H9 (cell line): ENCODE results near the gene HACD1. TPM values are rescaled to one million over a fixed set of nuclear protein-coding genes. Genes with fewer than 3 reads are reported as not detected.

ENCODE experiments used
- DNase-seq: peaks from one replicate; pipeline ENCODE4 v3.0.0-alpha.2; 2017
- H2AFZ ChIP-seq: one replicate; pipeline ENCODE4 v1.6.1; 2013; ENCODE audit warnings: mild to moderate bottlenecking, low read length, control low read depth, moderate library complexity
- H2AK5ac ChIP-seq: 2 replicates; pipeline ENCODE4 v1.6.1; 2013; ENCODE audit warnings: low read length, control low read depth, mixed read lengths; ENCODE audit not compliant: insufficient read length
- H2BK120ac ChIP-seq: one replicate; pipeline ENCODE4 v1.6.1; 2013; ENCODE audit warnings: low read depth, mild to moderate bottlenecking, low read length, control low read depth, inconsistent platforms; ENCODE audit not compliant: poor library complexity, severe bottlenecking
- H2BK12ac ChIP-seq: 2 replicates; pipeline ENCODE4 v1.6.1; 2013; ENCODE audit warnings: low read length, control low read depth, mixed read lengths, low read depth; ENCODE audit not compliant: insufficient read length
- H2BK15ac ChIP-seq: 2 replicates; pipeline ENCODE4 v1.6.1; 2013; ENCODE audit warnings: low read depth, low read length, control low read depth
- H2BK20ac ChIP-seq: one replicate; pipeline ENCODE4 v1.6.1; 2013; ENCODE audit warnings: low read depth, mild to moderate bottlenecking, low read length, control low read depth, inconsistent platforms; ENCODE audit not compliant: poor library complexity, severe bottlenecking
- H2BK5ac ChIP-seq: 2 replicates; pipeline ENCODE4 v1.6.1; 2013; ENCODE audit warnings: low read length, control low read depth, mixed read lengths; ENCODE audit not compliant: insufficient read length
- H3K14ac ChIP-seq: 2 replicates; pipeline ENCODE4 v1.6.1; 2013; ENCODE audit warnings: low read length, control low read depth; ENCODE audit not compliant: insufficient read depth
- H3K18ac ChIP-seq: 2 replicates; pipeline ENCODE4 v1.6.1; 2013; ENCODE audit warnings: low read depth, mild to moderate bottlenecking, mixed read lengths, low read length, control low read depth; ENCODE audit not compliant: insufficient read length
- H3K23ac ChIP-seq: 2 replicates; pipeline ENCODE4 v1.6.1; 2013; ENCODE audit warnings: low read length, control low read depth, mixed read lengths, low read depth; ENCODE audit not compliant: insufficient read length
- H3K23me2 ChIP-seq: 2 replicates; pipeline ENCODE4 v1.6.1; 2013; ENCODE audit warnings: low read depth, mild to moderate bottlenecking, mixed read lengths, low read length, control low read depth; ENCODE audit not compliant: insufficient read length, poor library complexity, severe bottlenecking
- H3K27ac ChIP-seq: 2 replicates; pipeline ENCODE4 v1.5.1; 2013; ENCODE audit warnings: low read length, control low read depth, mixed read lengths, low read depth; ENCODE audit not compliant: insufficient read length
- H3K27me3 ChIP-seq: 2 replicates; pipeline ENCODE4 v1.6.1; 2013; ENCODE audit warnings: low read length, control low read depth, inconsistent platforms; ENCODE audit not compliant: insufficient read depth
- H3K4ac ChIP-seq: 2 replicates; pipeline ENCODE4 v1.6.1; 2013; ENCODE audit warnings: low read depth, mild to moderate bottlenecking, control low read depth, inconsistent platforms, low read length, moderate library complexity
- H3K4me1 ChIP-seq: 2 replicates; pipeline ENCODE4 v1.6.1; 2013; ENCODE audit warnings: low read length, control low read depth, inconsistent platforms; ENCODE audit not compliant: insufficient read depth
- H3K4me2 ChIP-seq: 2 replicates; pipeline ENCODE4 v1.6.1; 2013; ENCODE audit warnings: low read length, control low read depth, mixed read lengths; ENCODE audit not compliant: insufficient read length, insufficient read depth
- H3K56ac ChIP-seq: 2 replicates; pipeline ENCODE4 v1.6.1; 2013; ENCODE audit warnings: low read depth, mild to moderate bottlenecking, mixed read lengths, low read length, control low read depth; ENCODE audit not compliant: insufficient read length
- H3K79me1 ChIP-seq: 2 replicates; pipeline ENCODE4 v1.6.1; 2013; ENCODE audit warnings: low read depth, mild to moderate bottlenecking, moderate library complexity, low read length, control low read depth, inconsistent platforms; ENCODE audit not compliant: insufficient read depth, poor library complexity, severe bottlenecking
- H3K79me2 ChIP-seq: 2 replicates; pipeline ENCODE4 v1.6.1; 2013; ENCODE audit warnings: low read length, control low read depth, inconsistent platforms; ENCODE audit not compliant: insufficient read depth
- H3K9ac ChIP-seq: 2 replicates; pipeline ENCODE4 v1.6.1; 2013; ENCODE audit warnings: low read length, control low read depth, mixed read lengths; ENCODE audit not compliant: insufficient read length; ENCODE audit errors: extremely low read depth
- H3K9me3 ChIP-seq: one replicate; pipeline ENCODE4 v1.6.1; 2013; ENCODE audit warnings: low read depth, low read length, inconsistent platforms; ENCODE audit not compliant: control insufficient read depth
- H3T11ph ChIP-seq: one replicate; pipeline ENCODE4 v1.6.1; 2013; ENCODE audit warnings: mild to moderate bottlenecking, low read length, control low read depth, inconsistent platforms
- H4K20me1 ChIP-seq: one replicate; pipeline ENCODE4 v1.6.1; 2013; ENCODE audit not compliant: control insufficient read depth, insufficient read length, insufficient read depth
- H4K5ac ChIP-seq: 2 replicates; pipeline ENCODE4 v1.6.1; 2013; ENCODE audit warnings: low read depth, mild to moderate bottlenecking, mixed read lengths, low read length, control low read depth; ENCODE audit not compliant: insufficient read length
- H4K8ac ChIP-seq: replicated peaks from 2 replicates; pipeline ENCODE4 v1.6.1; 2013; ENCODE audit warnings: low read length, control low read depth, mixed read lengths, low read depth; ENCODE audit not compliant: insufficient read length
- H4K91ac ChIP-seq: 2 replicates; pipeline ENCODE4 v1.6.1; 2013; ENCODE audit warnings: low read depth, mild to moderate bottlenecking, moderate library complexity, mixed read lengths, low read length, control low read depth; ENCODE audit not compliant: insufficient read length
- H3K27ac Mint-ChIP-seq, 3 experiments: 2 replicates in 2 of 3; 3 replicates in 1 of 3; pipeline ENCODE4 v1.8.0; 2020 to 2021; ENCODE audit warnings: mixed read lengths in 3 of 3, mild to moderate bottlenecking in 1 of 3, moderate library complexity in 1 of 3
- H3K27me3 Mint-ChIP-seq: 2 replicates; pipeline ENCODE4 v1.8.0; 2021; ENCODE audit warnings: low read depth, mild to moderate bottlenecking, moderate library complexity, mixed read lengths
- H3K36me3 Mint-ChIP-seq, 3 experiments: 2 replicates in 2 of 3; 3 replicates in 1 of 3; pipeline ENCODE4 v1.8.0; 2020 to 2021; ENCODE audit warnings: low read depth in 3 of 3, mixed read lengths in 3 of 3; ENCODE audit not compliant: insufficient read depth in 1 of 3
- H3K4me1 Mint-ChIP-seq, 2 experiments: 2 replicates each; pipeline ENCODE4 v1.8.0; 2020; ENCODE audit warnings: mixed read lengths in 2 of 2
- H3K4me3 Mint-ChIP-seq, 2 experiments: 2 replicates in 1 of 2; 3 replicates in 1 of 2; pipeline ENCODE4 v1.8.0; 2020 to 2021; ENCODE audit warnings: mild to moderate bottlenecking in 2 of 2, mixed read lengths in 2 of 2, moderate library complexity in 1 of 2
- H3K9me3 Mint-ChIP-seq, 2 experiments: 2 replicates in 1 of 2; 3 replicates in 1 of 2; pipeline ENCODE4 v1.8.0; 2020; ENCODE audit warnings: mild to moderate bottlenecking in 2 of 2, mixed read lengths in 2 of 2, moderate library complexity in 1 of 2
- WGBS: extraction: QIAGEN DNeasy Blood & Tissue Kit; methylation state at CpG from one replicate; pipeline ENCODE4 v1.1.7; 2013; ENCODE audit warnings: missing lambda C conversion rate, low lambda C conversion rate, mixed read lengths; ENCODE audit not compliant: insufficient read length; ENCODE audit errors: extremely low coverage; 5-methylcytosine and 5-hydroxymethylcytosine counted together
- total RNA-seq: library from RNA; stranded (reverse); gene quantifications from 2 replicates; pipeline ENCODE4 v1.2.1, GENCODE V29; 2021
- TF ChIP-seq, protein P1 (sequence below): fragments of 200-600 bp; sonication (generic); conservative IDR thresholded peaks from 3 replicates; pipeline ENCODE4 v1.8.0; 2021; ENCODE audit warnings: antibody characterized with exemption, mild to moderate bottlenecking

Gene HACD1
- total RNA-seq, 1 experiment from 2014 or later, result 25.0 TPM

DNA sequence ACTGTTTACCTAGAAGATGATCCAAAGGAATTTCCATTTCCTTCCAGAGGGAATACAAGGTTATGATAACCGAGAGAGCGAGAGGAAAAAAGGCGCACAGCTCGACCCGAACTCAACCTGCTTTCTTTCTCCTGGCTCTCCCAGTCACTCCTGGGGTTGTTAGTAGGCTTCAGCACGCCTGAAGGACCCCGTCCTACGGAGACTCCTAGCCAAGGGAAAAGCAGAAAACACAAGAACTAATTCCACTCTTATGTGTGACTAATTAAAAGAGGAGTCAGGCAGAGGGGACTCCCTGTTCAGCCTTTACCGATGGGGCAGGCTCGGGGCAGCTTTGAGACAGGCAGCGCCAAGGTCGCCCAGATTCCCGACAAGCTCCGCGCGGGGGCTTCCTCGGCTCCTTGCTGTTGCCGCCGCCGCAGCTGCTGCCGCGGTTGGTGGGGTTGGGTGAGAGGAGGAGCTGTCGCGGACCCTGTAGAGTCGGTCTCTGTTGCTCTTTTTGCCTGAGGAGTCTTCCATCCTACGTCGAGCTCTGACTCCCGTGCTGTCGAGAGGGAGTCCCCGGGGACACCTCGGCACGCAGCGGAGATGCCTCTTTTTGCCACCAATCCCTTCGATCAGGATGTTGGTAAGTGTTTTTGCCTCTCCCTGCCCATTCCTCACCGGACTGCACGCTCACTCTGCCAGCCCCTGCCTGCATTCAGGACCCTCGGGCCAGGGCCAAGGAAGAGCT is 26.7 kb upstream of the HACD1 start, which contains the start of gene STAM:
STAM (plus strand) TSS at position 397 of the 730 bp plus-strand sequence; CDS start at position 586, 189 bp downstream.
- peak within 1 kb of the TSS; percentile 10 for H3K56ac ChIP-seq
- peak within 1 kb of the TSS; percentile 92 for H3K18ac ChIP-seq
- no peak within 1 kb of the TSS for H2BK15ac ChIP-seq
- peaks cover 10% of the 10 kb centered on the region for H3K23me2 ChIP-seq
- H2BK12ac ChIP-seq, result no peak within 1 kb of the TSS
- no peak within 1 kb of the TSS for H4K91ac ChIP-seq
- H3K79me2 ChIP-seq, result peaks cover 28% of the 10 kb centered on the region
- H3K27me3 Mint-ChIP-seq, result no peaks in the 10 kb centered on the region
- no peak within 1 kb of the TSS for H4K8ac ChIP-seq
- H3K23ac ChIP-seq, result peak within 1 kb of the TSS; percentile 2
- no peak within 1 kb of the TSS for H3T11ph ChIP-seq
- peak; percentile 92 for DNase-seq
- no peak within 1 kb of the TSS for H2AK5ac ChIP-seq
- H3K4ac ChIP-seq, result no peak within 1 kb of the TSS; the same call in 1 of the 2 replicates
- H2BK20ac ChIP-seq, result no peak within 1 kb of the TSS
- peak within 1 kb of the TSS; percentile 66 for H2BK5ac ChIP-seq
- no CpG with 5 or more reads among the region's 37 CpGs for WGBS
- peaks cover 17 to 22% of the 10 kb centered on the region in 2 experiments for H3K4me1 Mint-ChIP-seq
- H3K27ac Mint-ChIP-seq, result peak within 1 kb of the TSS; percentile 100
- H4K20me1 ChIP-seq, result no peaks in the 10 kb centered on the region
- H3K4me3 Mint-ChIP-seq, result peak within 1 kb of the TSS; percentile 97 to 99
- H3K4me1 ChIP-seq, result no peaks in the 10 kb centered on the region
- H3K14ac ChIP-seq, result peak within 1 kb of the TSS; percentile 88
- peaks cover 3 to 18% (median 5%) of the 10 kb centered on the region in 3 experiments; a peak in 6 of 7 replicates for H3K36me3 Mint-ChIP-seq
- H3K9ac ChIP-seq, result peak within 1 kb of the TSS; percentile 98
- H4K5ac ChIP-seq, result peak within 1 kb of the TSS; percentile 53
- H2AFZ ChIP-seq, result peak within 1 kb of the TSS; percentile 53
- H3K4me2 ChIP-seq, result peak within 1 kb of the TSS; percentile 98
- H3K27me3 ChIP-seq, result no peaks in the 10 kb centered on the region
- TF ChIP-seq, protein P1, sequence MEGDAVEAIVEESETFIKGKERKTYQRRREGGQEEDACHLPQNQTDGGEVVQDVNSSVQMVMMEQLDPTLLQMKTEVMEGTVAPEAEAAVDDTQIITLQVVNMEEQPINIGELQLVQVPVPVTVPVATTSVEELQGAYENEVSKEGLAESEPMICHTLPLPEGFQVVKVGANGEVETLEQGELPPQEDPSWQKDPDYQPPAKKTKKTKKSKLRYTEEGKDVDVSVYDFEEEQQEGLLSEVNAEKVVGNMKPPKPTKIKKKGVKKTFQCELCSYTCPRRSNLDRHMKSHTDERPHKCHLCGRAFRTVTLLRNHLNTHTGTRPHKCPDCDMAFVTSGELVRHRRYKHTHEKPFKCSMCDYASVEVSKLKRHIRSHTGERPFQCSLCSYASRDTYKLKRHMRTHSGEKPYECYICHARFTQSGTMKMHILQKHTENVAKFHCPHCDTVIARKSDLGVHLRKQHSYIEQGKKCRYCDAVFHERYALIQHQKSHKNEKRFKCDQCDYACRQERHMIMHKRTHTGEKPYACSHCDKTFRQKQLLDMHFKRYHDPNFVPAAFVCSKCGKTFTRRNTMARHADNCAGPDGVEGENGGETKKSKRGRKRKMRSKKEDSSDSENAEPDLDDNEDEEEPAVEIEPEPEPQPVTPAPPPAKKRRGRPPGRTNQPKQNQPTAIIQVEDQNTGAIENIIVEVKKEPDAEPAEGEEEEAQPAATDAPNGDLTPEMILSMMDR, result no peak
- H2BK120ac ChIP-seq, result peak within 1 kb of the TSS; percentile 52
- peak within 1 kb of the TSS; percentile 53 for H3K27ac ChIP-seq
- no peaks in the 10 kb centered on the region for H3K9me3 Mint-ChIP-seq
- no peaks in the 10 kb centered on the region for H3K9me3 ChIP-seq
- H3K79me1 ChIP-seq, result peaks cover 8% of the 10 kb centered on the region
